GM08714 (cell line): ENCODE measurements around the gene SLC7A5.
"Not testable (repeated sequence)": the region's sequence is repeated elsewhere in the genome, so short reads cannot be mapped to it uniquely, and the experiment has no call there.

Source experiments
- H3K4me3 ChIP-seq: fragments of 200-500 bp; sonication (Bioruptor generic); 2 replicates; pipeline ENCODE4 v1.5.1; 2014; ENCODE audit warnings: mild to moderate bottlenecking, low read length, inconsistent platforms
- ZNF274 ChIP-seq: IDR thresholded peaks from 2 replicates; pipeline ENCODE4 v1.6.1; 2012; ENCODE audit warnings: mild to moderate bottlenecking, low read depth, low read length

Gene SLC7A5

DNA sequence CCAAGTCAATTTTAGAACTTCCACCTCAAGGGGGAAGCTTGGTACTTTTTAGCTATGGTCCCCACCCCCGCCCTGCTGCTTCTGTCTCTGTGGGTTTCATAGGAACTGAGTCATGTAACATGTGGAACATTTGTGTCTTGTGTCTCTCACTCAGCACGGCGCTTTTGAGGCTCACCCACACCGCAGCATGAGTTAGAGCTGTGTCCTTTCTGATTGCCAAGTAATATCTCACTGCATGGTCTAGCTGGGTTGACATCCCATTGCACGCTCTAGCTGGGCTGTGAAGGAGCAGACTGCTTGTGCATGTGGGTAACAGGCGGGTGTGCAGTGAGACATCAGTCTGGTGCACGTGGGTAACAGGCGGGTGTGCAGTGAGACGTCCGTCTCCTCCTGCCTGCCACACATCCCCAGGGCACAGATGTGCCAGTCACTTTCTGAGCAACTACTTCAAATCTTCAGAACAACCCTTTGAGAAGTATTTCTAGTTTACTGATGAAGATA, 26.4 kb upstream of the SLC7A5 start:
- no peak overlapping the region for H3K4me3 ChIP-seq
- TF ChIP-seq ZNF274, result no peak

DNA sequence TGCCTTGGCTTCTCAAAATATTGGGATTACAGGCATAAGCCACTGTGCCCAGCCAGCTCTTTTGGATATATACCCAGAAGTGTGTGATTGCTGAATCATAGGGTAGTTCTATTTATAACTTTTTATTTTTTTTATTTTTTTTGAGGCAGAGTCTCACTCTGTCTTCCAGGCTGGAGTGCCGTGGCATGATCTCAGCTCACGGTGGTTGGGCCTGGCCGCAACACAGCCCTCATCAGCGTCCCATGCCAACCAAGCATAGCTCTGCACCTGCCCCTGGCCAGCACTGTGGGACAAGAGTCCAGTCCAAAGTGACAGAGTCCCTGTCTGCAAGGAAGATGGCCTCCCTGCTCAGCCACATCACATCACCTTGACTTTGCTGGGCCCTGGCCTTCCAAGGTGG, 24.7 kb upstream of the SLC7A5 start:
- not testable (repeated sequence) for H3K4me3 ChIP-seq

DNA sequence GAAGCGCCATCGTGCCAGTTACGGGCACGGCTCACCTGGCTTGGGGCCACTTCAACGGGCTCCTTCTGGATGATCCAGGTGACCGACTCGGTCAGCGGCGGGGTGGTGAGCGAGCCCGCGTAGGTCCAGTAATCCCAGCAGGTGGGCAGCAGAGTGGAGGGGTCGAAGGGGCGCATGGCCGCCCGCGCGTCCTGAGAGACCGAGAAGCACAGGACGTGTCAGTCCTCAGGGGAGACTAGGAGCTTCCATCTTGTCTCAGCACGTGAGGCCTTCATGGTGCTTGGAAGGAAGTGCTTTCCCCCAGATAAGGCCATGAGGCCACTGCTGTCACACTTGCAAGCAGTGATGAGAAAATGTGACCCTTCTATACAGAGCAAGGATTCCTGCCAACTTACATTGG, 22.5 kb upstream of the SLC7A5 start:
- H3K4me3 ChIP-seq, result no peak overlapping the region
- no peak for TF ChIP-seq ZNF274

DNA sequence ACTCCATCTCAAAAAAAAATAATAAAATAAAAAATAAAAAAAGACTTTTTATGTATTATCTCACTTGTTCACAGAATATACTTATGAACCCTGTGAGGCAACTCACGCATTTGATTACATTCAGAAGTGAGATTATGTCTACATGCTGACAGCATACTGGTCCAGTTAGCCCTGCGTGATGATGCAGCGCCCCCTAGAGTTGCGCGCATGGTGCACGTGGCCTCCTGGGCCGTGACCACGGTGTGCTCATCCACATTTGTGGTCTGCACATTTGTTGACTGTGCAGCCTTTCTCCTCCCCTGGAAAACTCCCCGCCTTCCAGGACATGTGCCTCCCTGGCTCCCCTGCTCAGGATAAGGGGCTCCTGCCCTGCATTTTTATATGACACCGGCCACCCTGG, 20.5 kb upstream of the SLC7A5 start:
- H3K4me3 ChIP-seq, result not testable (repeated sequence)

DNA sequence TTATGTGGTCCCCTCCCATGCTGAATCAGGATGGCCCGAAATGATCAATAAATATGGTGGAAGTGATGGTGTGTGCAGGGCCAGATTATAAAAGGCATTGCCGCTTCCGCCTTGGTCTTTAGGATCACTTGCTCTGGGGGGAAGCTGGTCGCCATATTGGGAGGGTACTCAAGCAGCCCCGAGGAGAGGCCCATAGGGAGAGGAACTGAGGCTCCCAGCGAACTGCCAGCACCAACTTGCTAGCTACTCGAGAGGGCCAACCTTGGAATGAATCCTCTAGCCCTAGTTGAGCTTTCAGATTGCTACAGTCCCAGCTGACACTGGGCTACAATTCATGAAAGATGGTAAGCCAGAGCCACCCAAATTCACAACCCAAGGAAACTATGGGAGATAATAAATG, 19.0 kb upstream of the SLC7A5 start:
- H3K4me3 ChIP-seq, result not testable (repeated sequence)

DNA sequence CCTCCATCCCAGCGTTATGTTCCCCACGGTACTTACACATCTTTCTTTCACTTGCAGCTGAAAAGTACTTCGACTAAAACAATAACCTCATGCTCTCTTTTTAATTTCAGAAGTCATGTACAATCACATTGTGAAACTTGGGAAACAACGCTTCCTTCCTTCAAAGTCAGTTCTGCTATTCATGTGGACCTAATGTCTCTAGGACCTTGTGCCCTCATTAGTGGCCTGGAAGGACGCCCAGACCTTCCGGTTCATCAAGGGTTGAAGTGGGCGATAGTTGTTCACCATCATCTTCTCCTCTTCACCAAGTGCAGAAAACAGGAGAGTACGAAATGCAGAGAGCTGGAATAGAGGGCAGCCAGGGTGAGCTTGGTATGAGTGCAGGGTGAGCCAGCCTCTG, 18.6 kb upstream of the SLC7A5 start:
- not testable (repeated sequence) for H3K4me3 ChIP-seq

DNA sequence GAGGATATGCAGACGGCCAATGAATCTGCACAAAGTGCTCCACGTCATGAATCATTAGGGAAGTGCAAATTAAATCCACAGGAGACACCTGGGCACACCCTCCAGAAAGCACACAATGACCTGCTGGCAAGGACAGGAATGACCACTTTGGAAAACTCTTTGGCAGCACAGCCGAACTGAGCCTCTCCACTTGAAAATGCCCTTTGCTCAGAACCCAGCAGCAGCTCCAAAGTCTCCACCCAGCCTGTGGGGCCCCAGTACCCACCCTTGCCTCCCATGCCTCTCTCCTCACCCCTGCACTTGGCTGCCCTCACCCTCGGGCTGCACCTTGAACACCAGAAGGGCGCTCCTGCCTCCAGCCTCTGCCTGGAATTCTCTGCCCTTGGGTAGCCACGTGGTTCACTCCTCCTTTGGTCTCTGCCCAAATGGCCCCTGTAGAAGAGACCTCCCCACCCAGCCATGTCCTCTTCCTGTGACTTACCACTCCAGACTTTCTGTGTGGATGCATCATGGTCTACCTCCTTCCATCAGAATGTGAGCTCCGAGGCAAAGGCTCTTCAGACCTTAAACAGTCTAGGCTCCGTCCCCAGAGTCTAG, 16.2 kb upstream of the SLC7A5 start:
- not testable (repeated sequence) for H3K4me3 ChIP-seq

DNA sequence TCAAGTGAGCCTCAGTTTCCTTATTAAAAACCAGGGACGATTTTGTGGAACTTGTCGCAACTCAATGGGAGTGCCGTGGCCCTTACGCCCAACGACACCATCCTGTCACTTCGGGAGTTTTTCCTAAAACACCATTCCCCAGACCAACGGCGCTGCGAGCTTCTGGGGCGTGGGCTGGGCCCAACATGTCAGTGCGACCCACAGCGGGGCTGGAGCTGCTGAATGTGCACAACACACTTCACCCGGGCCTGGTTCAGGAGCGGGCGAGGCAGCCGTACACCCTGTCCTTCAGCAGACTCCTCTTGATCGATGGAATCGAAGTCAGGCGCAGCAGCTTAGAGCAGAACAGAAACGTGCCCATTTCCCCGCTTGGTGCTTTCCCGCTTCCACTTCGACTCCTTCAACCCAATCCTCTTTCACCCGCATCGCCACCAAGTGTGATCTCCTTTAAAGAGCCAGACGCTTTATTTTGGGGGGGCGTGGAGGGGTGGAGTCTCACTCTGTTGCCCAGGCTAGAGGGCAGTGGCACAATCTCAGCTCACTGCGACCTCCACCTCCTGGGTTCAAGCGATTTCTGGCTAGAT, 13.2 kb upstream of the SLC7A5 start:
- TF ChIP-seq ZNF274, result no peak
- no peak overlapping the region for H3K4me3 ChIP-seq

DNA sequence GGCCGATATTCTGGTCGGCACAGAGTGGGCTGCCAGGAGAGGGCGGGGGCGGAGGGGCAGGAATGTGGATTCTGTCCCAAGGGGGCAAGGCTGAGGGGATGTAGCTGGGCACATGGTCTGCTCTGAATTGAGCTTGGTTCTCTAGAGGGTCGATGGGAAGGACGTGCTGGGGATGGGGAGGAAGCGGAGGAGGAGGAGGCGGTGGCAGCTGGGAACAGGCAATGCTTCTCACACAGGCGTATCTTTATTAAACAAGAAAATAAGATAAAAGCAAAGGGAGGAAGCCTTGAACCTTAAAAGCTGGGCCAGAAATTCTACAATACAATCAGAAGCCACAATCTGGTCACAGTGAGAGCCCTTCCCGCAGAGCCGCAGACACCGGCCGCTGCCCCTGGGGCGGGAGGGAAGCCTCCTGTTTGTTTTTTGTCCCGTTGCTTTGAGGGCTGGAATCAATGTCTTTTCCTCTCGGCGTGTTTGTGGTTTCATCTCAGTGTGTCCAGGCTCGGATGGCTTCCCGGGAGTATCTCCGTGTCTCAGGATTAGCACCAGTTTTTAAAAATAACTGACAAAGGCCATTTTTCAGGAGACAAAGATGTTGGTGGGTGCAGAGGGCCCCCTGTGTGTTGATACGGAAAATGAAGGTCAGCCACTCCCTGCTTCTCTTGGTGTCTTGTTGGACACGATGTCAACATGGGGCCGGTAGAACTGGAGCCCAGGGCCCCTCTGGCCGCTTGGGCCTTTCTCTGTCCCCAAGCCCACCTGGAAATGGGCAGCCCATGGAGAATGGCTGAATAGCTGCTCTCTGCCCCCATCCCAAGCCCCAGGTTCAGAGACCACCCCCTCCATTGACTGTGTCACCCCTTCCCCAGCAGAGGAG, 12.3 kb upstream of the SLC7A5 start:
- no peak overlapping the region for H3K4me3 ChIP-seq
- TF ChIP-seq ZNF274, result no peak

DNA sequence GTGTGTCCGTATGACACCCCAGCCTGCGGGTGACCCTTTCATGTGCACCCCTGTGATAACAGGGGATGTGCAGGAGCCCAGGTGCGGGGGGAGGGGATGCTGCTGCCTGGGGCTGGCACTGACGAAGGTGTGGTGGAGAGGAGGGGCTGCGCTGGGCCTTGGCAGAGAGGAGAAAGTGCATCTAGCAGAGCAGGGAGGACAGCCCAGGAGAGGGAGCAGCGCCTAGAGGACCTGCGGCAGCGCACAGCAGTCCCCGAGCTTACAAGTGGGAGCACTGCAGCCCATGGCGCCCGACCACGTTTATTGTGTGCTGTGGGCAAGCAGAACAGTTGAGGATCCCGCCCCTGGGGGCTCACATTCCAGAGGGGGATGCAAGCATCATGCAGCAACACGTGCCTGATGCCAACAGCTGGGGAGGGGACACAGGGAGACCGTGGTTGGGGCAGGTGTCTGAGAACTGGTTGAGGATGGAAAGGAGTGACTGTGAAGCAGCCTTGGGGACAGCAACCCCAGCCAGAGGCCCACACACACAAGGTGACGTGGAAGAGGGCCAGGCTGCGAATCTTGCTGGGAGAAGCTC, 10.9 kb upstream of the SLC7A5 start:
- no peak overlapping the region for H3K4me3 ChIP-seq

DNA sequence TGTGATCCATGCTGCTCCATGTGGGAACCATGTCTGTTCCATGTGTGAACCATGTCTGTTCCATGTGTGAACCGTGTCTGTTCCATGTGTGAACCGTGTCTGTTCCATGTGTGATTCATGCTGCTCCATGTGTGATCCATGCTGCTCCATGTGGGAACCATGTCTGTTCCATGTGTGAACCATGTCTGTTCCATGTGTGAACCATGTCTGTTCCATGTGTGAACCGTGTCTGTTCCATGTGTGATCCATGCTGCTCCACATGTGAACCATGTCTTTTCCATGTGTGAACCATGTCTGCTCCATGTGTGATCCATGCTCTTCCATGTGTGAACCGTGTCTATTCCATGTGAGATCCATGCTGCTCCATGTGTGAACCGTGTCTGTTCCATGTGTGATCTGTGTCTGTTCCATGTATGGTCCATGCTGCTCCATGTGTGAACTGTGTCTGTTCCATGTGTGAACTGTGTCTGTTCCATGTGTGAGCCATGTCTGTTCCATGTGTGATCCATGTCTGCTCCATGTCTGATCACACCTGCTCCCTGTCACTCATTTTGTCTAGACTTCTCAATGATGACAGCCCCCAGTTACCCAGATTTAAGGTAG, 10.2 kb upstream of the SLC7A5 start:
- not testable (repeated sequence) for H3K4me3 ChIP-seq

More for the DNA sequence above, 10.9 kb upstream of the SLC7A5 start:
- no peak for TF ChIP-seq ZNF274

DNA sequence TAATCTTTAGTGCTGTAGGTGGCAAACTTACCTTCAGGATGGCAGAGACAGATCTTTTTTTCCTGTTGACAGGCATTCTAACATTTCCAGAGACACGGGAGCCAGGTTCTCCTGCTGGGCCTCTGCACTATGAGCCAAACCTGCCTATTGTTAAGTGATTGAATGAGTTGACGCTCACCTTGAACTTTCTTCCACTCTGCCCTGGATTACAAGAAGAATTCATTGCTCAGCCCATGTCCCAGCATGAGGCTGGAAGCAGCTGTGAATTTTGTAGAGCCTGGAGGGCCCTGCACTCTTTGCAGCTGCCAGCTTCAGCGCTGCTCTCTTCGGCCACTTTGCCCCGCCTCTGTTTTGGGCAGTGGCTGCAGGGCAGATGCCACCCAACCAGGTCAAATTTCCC, 9.4 kb upstream of the SLC7A5 start:
- no peak for TF ChIP-seq ZNF274

DNA sequence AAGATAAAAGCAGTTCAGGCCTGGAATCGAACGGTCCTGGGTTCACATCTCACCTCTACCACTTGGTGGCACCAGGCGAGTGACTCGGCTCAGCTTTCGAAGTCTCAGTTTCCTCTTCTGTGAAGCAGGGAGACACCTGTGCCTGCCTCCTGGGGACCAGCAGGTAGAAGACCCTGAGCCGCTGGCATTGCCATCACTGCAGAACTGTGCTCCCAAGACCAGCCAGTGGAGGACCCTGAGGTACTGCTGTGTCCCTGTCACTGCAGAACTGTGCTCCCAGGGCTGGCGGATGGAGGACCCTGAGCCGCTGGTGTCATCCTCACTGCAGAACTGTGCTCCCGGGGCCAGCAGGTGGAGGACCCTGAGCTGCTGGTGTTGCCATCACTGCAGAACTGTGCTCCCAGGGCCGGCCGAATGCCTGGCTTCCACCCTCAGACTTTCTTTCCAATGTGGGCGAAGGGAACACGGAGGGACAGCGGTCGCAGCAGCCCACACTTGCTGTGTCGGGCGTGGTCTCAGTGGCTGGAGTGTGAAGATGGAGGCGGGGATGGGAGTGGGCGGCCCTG, 8.7 kb upstream of the SLC7A5 start:
- no peak for TF ChIP-seq ZNF274
- no peak overlapping the region for H3K4me3 ChIP-seq

More for the DNA sequence above, 9.4 kb upstream of the SLC7A5 start:
- H3K4me3 ChIP-seq, result no peak overlapping the region

DNA sequence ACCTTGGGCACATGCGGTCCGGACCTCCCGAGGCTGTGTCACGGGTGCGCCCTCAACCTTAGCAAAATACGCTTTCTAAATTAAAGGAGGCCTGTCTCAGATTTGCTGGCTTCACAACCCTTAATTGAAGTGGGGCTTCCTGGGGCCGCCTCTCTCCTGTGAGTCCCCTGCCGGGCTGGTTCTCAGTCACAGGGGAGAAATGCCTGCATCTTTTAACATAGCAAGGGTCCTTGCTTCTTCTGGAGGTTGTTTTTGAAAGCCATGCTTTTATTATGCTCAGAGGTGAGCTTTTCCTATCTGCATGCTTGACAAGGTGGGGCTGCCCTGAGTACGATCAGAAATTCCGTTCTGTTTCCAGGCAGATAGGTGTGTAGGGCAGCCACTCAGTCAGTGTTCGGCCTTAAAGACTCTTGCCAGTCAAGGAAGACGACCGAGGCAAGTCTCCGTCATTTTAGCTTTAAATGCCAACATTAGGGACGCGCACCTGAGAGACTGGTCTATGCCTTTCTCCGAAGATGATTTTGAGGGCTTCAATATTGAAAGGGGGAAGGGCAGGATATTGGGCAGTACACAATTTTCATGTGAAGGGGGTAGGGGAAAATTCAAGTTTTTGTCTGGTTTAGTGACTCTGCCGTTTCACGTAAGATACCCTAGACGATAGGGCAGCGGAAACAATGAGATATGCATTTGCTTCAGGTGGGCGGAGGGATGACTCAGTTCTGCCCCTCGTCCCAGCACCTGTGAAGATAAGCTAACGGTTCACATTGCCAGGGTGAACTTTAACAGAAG, 5.5 kb upstream of the SLC7A5 start:
- no peak overlapping the region for H3K4me3 ChIP-seq
- TF ChIP-seq ZNF274, result no peak

DNA sequence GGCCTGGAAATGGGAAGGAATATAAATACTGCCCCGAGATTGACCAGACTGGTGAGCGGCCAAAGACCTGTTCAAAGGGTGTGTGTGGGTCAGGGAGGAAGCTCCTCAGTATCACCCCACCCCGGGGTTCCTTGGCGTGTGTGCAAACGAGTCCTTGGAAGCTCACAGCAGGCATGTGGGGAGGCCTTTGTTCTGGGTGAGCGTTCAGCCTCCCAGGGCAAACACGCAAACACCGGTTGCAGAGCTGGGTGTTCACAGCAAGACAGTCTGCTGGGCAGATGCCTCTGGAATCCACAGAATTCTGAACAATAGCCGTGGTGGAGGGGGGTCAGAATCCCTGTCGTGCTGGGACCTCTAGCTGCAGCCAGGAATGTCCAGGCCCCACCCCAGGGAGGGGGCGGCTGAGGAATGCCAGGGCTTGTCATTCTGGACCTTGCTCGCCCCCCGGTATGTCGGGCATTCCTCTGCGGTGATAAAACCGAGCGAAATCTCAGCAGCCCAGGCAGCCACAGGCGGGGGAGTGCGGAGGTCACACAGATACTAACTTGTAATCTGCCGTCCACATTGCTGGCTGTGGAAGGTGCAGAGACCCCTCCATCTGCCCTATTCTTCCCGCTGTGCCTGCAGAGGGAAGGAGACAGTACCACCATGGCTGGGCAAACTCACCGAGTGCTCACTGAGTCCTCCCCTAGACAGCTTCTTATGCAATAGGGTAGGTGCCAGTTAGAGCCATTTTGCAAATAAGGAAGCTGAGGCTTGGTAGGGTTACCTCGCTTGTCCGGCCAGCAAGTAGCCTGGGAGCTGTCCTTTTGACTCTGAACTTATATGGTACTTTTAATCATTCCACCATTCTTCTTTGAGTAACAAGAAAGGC, 1.3 kb upstream of the SLC7A5 start:
- H3K4me3 ChIP-seq, result not testable (repeated sequence)

DNA sequence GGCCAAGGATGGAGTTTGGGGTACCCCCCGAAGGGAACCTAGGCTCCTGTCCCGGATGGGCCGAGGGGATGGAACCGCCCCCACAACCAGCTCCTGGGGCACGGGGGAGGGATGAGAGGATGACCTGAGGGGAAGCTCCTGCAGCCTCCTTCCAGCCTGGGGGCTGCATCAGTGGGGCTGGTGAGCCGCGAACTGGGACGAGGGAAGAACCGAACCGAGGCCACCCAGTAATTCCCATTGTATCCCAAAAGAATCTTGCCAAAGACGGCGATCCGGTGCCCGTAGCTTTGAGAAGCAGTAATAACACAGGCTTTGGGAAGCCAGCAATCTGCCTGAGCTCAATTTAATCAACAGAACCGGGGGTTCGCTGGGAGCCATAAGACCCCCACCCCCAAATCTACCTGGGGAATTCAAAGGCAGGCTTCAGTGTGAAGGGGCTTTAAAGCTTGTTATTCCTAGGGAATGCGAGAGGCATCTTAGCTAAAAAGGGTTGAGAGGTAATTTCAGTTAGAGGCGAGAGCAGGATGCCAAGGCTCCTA, 641 bp upstream of the SLC7A5 start:
- H3K4me3 ChIP-seq, result not testable (repeated sequence)

DNA sequence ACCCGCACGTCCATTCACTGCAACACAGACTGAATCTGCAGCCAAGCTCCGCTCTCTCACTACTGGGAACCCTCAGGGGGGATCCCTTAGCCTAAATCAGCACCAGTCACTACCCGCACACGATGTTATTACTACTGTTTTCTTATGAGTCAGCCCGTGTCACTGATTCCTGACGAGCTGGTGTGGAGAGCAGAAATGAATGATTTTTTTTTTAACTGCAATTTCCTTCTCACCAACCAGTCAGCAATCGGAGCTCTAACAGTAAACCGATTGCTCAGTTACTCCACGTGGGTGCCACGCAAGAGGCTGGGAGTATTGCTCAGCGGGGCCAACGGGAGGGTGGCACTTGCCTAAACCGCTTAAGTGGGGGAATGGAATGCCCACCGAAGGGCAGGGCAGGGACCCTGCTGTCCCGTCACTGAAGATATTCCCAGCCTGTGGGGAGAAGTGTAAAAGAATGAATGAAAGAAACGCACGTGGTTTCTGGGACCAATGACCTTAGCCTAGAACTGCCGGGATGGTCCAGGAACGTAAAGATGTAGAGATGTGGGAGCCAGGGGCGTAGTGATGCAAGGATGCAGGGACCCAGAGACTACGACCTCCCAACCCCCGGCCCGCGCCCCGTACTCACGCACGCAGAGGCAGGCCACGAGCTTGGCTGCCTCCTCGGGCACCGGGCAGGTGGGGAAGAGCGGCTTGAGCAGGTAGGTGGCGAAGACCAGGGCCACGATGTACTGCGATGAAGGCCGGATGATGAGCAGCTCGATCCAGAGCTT, 865 bp downstream of the SLC7A5 start:
- H3K4me3 ChIP-seq, result peak overlapping the region; percentile 81
